Loucy (cell line): ENCODE data around the gene SNAPC1.

Experiments used
- H2AFZ ChIP-seq: fragments of 200-600 bp; sonication (generic); 2 replicates; pipeline ENCODE4 v1.6.0; 2016; ENCODE audit warnings: antibody characterized with exemption, mild to moderate bottlenecking, low read length, moderate library complexity
- H3F3A ChIP-seq: fragments of 200-600 bp; 2 replicates; pipeline ENCODE4 v1.6.0; 2016; ENCODE audit warnings: antibody characterized with exemption, low read depth, mild to moderate bottlenecking
- H3K27me3 ChIP-seq: fragments of 200-600 bp; sonication (generic); 2 replicates; pipeline ENCODE4 v1.6.1; 2014; ENCODE audit warnings: low read length, mild to moderate bottlenecking; ENCODE audit not compliant: insufficient read depth, poor library complexity, severe bottlenecking
- H3K36me3 ChIP-seq: fragments of 200-600 bp; sonication (generic); 2 replicates; pipeline ENCODE4 v1.6.1; 2016; ENCODE audit warnings: low read length; ENCODE audit not compliant: insufficient read depth
- H3K4me1 ChIP-seq: fragments of 200-600 bp; sonication (generic); 2 replicates; pipeline ENCODE4 v1.5.1; 2014; ENCODE audit warnings: low read length, mild to moderate bottlenecking; ENCODE audit not compliant: insufficient read depth, poor library complexity, severe bottlenecking
- H3K4me2 ChIP-seq: fragments of 200-600 bp; sonication (generic); 2 replicates; pipeline ENCODE4 v1.6.0; 2014; ENCODE audit warnings: antibody characterized with exemption, low read length, low read depth, mild to moderate bottlenecking; ENCODE audit not compliant: poor library complexity, severe bottlenecking
- H3K4me3 ChIP-seq: fragments of 200-600 bp; sonication (generic); 2 replicates; pipeline ENCODE4 v1.5.1; 2014; ENCODE audit warnings: low read length, mild to moderate bottlenecking, mixed read lengths; ENCODE audit not compliant: poor library complexity, severe bottlenecking
- H3K79me2 ChIP-seq: fragments of 200-600 bp; sonication (generic); 2 replicates; pipeline ENCODE4 v1.6.1; 2014; ENCODE audit warnings: low read length; ENCODE audit not compliant: insufficient read depth
- H3K9ac ChIP-seq: fragments of 200-600 bp; sonication (generic); 2 replicates; pipeline ENCODE4 v1.6.0; 2014; ENCODE audit warnings: mild to moderate bottlenecking, low read depth, low read length, moderate library complexity; ENCODE audit not compliant: poor library complexity, severe bottlenecking
- H3K9me2 ChIP-seq: fragments of 200-600 bp; sonication (generic); replicated peaks from 2 replicates; pipeline ENCODE4 v1.6.1; 2016; ENCODE audit warnings: low read depth, low read length, mixed read lengths
- H3K9me3 ChIP-seq: fragments of 200-600 bp; sonication (generic); 2 replicates; pipeline ENCODE4 v1.6.1; 2014; ENCODE audit warnings: mild to moderate bottlenecking, antibody characterized with exemption, low read length, low read depth; ENCODE audit not compliant: insufficient read depth
- H4K20me1 ChIP-seq: fragments of 200-600 bp; sonication (generic); 2 replicates; pipeline ENCODE4 v1.6.0; 2014; ENCODE audit warnings: antibody characterized with exemption, low read length, mild to moderate bottlenecking; ENCODE audit not compliant: insufficient read depth, poor library complexity, severe bottlenecking
- EZH2phosphoT487 ChIP-seq: fragments of 200-600 bp; IDR thresholded peaks from 2 replicates; pipeline ENCODE4 v1.6.1; 2018; ENCODE audit warnings: antibody characterized with exemption, mild to moderate bottlenecking, moderate library complexity, borderline replicate concordance
- TF ChIP-seq, protein P1 (sequence below): fragments of 200-600 bp; sonication (generic); conservative IDR thresholded peaks from 2 replicates; pipeline ENCODE4 v1.5.1; 2014; ENCODE audit warnings: mild to moderate bottlenecking, antibody characterized with exemption, low read length

SNAPC1 gene

DNA sequence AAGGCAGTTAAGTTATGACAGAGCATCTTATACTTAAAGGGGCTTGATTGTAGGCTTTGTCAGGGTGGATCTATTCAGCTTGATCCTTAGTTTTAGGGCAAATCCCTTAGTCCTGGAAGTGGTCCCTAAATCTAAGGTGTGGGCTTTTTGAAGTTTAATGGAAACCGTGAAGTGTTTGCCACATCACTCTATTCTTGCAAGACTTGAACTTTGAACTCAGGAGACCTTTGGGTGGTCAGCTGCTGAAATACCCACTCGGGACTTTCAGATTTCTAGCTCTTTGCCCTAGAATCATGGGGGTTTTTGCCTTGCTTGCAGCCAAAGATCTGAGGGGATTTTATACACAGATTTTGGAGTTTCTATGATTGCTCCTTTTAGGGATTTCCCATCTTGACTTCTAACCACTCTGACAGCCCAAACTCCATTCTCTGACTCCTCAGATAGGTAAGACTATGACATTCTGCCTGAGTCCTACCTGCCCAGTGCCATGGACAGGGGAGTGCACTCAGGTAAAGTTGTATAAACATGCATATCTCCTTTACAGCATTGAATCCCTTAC, 39.9 kb downstream of the SNAPC1 start:
- Histone ChIP-seq H3K27me3 (no peaks in the 10 kb centered on the region), H3K9me3 (no peaks in the 10 kb centered on the region), H3F3A (no peaks in the 10 kb centered on the region), H3K4me1 (peaks cover 10% of the 10 kb centered on the region), H3K79me2 (no peaks in the 10 kb centered on the region), H3K9ac (no peak overlapping the region), H4K20me1 (no peaks in the 10 kb centered on the region), H3K36me3 (no peaks in the 10 kb centered on the region), H3K9me2 (no peaks in the 10 kb centered on the region), H3K4me2 (no peak overlapping the region), H2AFZ (no peak overlapping the region), H3K4me3 (no peak overlapping the region)
- TF ChIP-seq EZH2phosphoT487 = no peak
- TF ChIP-seq, protein P1, sequence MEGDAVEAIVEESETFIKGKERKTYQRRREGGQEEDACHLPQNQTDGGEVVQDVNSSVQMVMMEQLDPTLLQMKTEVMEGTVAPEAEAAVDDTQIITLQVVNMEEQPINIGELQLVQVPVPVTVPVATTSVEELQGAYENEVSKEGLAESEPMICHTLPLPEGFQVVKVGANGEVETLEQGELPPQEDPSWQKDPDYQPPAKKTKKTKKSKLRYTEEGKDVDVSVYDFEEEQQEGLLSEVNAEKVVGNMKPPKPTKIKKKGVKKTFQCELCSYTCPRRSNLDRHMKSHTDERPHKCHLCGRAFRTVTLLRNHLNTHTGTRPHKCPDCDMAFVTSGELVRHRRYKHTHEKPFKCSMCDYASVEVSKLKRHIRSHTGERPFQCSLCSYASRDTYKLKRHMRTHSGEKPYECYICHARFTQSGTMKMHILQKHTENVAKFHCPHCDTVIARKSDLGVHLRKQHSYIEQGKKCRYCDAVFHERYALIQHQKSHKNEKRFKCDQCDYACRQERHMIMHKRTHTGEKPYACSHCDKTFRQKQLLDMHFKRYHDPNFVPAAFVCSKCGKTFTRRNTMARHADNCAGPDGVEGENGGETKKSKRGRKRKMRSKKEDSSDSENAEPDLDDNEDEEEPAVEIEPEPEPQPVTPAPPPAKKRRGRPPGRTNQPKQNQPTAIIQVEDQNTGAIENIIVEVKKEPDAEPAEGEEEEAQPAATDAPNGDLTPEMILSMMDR = no peak

DNA sequence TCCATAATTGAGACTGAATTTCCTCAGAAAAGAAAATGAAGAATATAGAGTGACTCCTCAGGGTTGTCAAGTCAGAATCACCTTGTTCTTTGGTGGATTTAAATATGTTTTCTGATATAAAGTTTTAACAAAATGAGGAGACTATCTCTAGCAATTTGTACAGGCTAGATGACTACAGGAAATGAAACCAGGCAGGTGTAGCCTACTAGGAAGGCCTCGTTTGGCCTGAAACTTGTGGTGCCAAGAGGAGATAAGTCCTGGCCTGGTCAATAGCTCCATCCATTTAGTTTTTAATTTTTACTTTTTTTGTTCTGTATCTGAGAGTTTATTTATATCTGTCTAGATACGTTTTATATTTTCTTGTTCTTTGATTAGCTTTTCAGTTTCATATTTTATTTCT, 41.5 kb downstream of the SNAPC1 start:
- Histone ChIP-seq H3K4me2 (no peak overlapping the region), H3K36me3 (no peaks in the 10 kb centered on the region), H3K27me3 (no peaks in the 10 kb centered on the region), H2AFZ (no peak overlapping the region), H3K9me3 (no peaks in the 10 kb centered on the region), H3K4me3 (no peak overlapping the region), H3F3A (no peaks in the 10 kb centered on the region), H3K79me2 (no peaks in the 10 kb centered on the region), H3K9ac (no peak overlapping the region), H3K4me1 (peaks cover 10% of the 10 kb centered on the region), H3K9me2 (no peaks in the 10 kb centered on the region), H4K20me1 (no peaks in the 10 kb centered on the region)
- TF ChIP-seq EZH2phosphoT487 = no peak
- TF ChIP-seq, protein P1 = no peak

DNA sequence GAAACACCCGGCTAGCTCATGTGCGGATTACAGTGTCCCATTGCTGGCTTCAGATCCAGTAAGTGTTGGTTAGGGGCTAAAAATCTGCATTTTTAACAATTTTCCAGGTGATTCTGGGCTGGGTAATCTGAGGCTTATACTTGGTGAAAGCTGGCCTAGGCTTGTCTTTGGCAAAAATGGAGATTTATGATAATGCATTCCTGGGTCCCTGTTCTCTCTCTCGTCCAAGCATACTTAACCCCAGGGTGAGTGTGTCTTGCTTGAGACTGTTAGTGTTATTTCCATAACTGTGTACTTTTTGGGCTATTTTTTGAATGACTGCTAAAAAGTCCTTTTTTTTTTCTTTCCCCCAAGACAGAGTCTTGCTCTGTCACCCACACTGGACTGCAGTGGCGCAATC, 43.2 kb downstream of the SNAPC1 start:
- H3K79me2 ChIP-seq = no peaks in the 10 kb centered on the region

More for the DNA sequence above, 43.2 kb downstream of the SNAPC1 start:
- Histone ChIP-seq H3K4me2 (no peak overlapping the region), H3K9me3 (no peaks in the 10 kb centered on the region), H3K27me3 (no peaks in the 10 kb centered on the region), H3K4me3 (no peak overlapping the region), H4K20me1 (no peaks in the 10 kb centered on the region), H3K4me1 (peaks cover 10% of the 10 kb centered on the region), H2AFZ (no peak overlapping the region), H3K36me3 (no peaks in the 10 kb centered on the region), H3K9me2 (no peaks in the 10 kb centered on the region), H3K9ac (no peak overlapping the region), H3F3A (no peaks in the 10 kb centered on the region)
- TF ChIP-seq EZH2phosphoT487 = no peak
- TF ChIP-seq, protein P1 = no peak
